A673 (cell line): Measurements from ENCODE around the gene CCHCR1. TPM values are rescaled to one million over a fixed set of nuclear protein-coding genes. Genes with fewer than 3 reads are reported as not detected.

ENCODE experiments used
- BruUV-seq: library from RNA; stranded (reverse); fragments of 400-500 nt; replicated peaks from 2 replicates; lab custom pipeline; 2021; lab: Mats Ljungman, UMichigan
- CTCF ChIA-PET: fragments of 300-600 bp; sonication (Branson Sonifier 250); formaldehyde crosslinking; loops from one replicate; lab custom pipeline; 2022; ENCODE audit warnings: antibody characterized with exemption; lab: Charles Lee
- POLR2A ChIA-PET: fragments of 300-600 bp; sonication (Branson Sonifier 250); formaldehyde crosslinking; loops from one replicate; lab custom pipeline; 2022; ENCODE audit warnings: antibody characterized with exemption; ENCODE audit not compliant: low non-redundant PET; lab: Charles Lee
- DNase-seq: peaks from one replicate; pipeline ENCODE4 v3.0.0-alpha.2; 2015; ENCODE audit warnings: low spot score
- H3K27ac ChIP-seq: fragments of 200-600 bp; sonication (generic); 2 replicates; pipeline ENCODE4 v1.5.1; 2016; ENCODE audit warnings: mixed run types, low read depth, mild to moderate bottlenecking, mixed read lengths, antibody characterized with exemption, low read length; ENCODE audit not compliant: poor library complexity, severe bottlenecking
- H3K27me3 ChIP-seq: fragments of 200-600 bp; sonication (generic); replicated peaks from 2 replicates; pipeline ENCODE4 v1.6.1; 2017; ENCODE audit warnings: mixed run types, low read depth, mild to moderate bottlenecking, mixed read lengths, antibody characterized with exemption, low read length; ENCODE audit not compliant: insufficient read depth, poor library complexity
- H3K36me3 ChIP-seq: fragments of 200-600 bp; sonication (generic); 2 replicates; pipeline ENCODE4 v1.6.1; 2016; ENCODE audit warnings: mixed run types, mild to moderate bottlenecking, mixed read lengths, antibody characterized with exemption, low read length; ENCODE audit not compliant: insufficient read depth, poor library complexity, severe bottlenecking
- H3K4me1 ChIP-seq: fragments of 200-600 bp; sonication (generic); 2 replicates; pipeline ENCODE4 v1.6.1; 2017; ENCODE audit warnings: mixed run types, mild to moderate bottlenecking, mixed read lengths, antibody characterized with exemption, low read length; ENCODE audit not compliant: insufficient read depth, poor library complexity, severe bottlenecking
- H3K4me3 ChIP-seq: fragments of 200-600 bp; sonication (generic); 2 replicates; pipeline ENCODE4 v1.5.1; 2016; ENCODE audit warnings: low read depth, mixed run types, mild to moderate bottlenecking, mixed read lengths, low read length; ENCODE audit not compliant: poor library complexity, severe bottlenecking
- H3K9me3 ChIP-seq: fragments of 200-600 bp; sonication (generic); 2 replicates; pipeline ENCODE4 v1.6.1; 2016; ENCODE audit warnings: mixed run types, low read depth, mild to moderate bottlenecking, mixed read lengths, antibody characterized with exemption, low read length; ENCODE audit not compliant: poor library complexity, severe bottlenecking
- EZH2 ChIP-seq: fragments of 200-600 bp; sonication (generic); IDR thresholded peaks from 2 replicates; pipeline ENCODE4 v1.6.1; 2017; ENCODE audit warnings: borderline replicate concordance, low read depth, mild to moderate bottlenecking, mixed read lengths, antibody characterized with exemption, low read length; ENCODE audit not compliant: poor library complexity, severe bottlenecking
- intact Hi-C: fragments of 100-400 bp; cut with micrococcal nuclease; formaldehyde crosslinking; loops from one replicate; pipeline ENCODE4 v1.10.0; 2022; ENCODE audit not compliant: unreplicated experiment
- total RNA-seq: library from RNA; stranded (reverse); gene quantifications from 2 replicates; pipeline ENCODE4 v1.2.3, GENCODE V29; 2021
- TF ChIP-seq, protein P1 (sequence below): fragments of 300-800, 200-600 bp; sonication (generic); conservative IDR thresholded peaks from 2 replicates; pipeline ENCODE4 v1.5.1; 2017; ENCODE audit warnings: low read depth, mild to moderate bottlenecking, antibody characterized with exemption, low read length, moderate library complexity, mixed read lengths

The CCHCR1 gene
- total RNA-seq, 1 experiment from 2014 or later, result 51.7 TPM

DNA sequence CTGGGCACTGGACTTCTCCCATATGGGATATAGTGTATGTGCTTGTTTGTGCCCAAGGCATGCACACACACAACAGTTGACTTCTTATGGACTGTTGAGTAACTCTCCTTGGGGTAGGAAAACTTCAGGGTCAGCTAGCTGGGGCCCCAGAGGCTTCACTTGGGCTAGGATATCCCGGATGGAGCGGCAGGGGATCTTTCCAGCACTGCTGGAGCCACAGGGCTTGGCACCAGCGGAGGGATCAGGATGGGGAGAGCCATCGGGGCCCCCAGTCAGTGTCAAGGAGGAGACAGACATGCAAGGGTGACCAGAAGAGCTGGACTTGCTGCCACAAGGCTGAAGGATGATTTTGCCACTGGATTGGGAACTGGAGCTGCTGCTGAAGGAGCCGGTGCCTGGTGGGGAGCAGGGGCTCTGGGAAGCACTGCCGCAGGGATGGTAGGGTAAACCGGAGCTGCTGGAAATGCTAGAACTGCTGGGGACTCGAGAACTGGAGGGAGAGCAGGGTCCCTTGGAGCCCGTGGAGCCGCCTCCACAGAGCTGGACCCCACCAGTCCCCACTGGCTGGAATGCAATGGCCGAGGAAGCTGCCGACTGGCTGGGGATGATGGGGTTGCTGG is 41.6 kb downstream of the CCHCR1 start:
- CTCF ChIA-PET, result interaction anchor here (1.5 kb wide), 1 partner anchor 29 kb away, joined by 5 read pairs; no protein-coding TSS in a partner anchor
- POLR2A ChIA-PET, result no interaction called here
- Histone ChIP-seq H3K4me1 (peaks cover 6% of the 10 kb centered on the region), H3K9me3 (no peaks in the 10 kb centered on the region), H3K27me3 (no peaks in the 10 kb centered on the region), H3K36me3 (no peaks in the 10 kb centered on the region), H3K4me3 (no peak overlapping the region), H3K27ac (no peak overlapping the region)
- BruUV-seq, result no TSS peak
- intact Hi-C loops, result no loop called here
- no peak for TF ChIP-seq EZH2
- TF ChIP-seq, protein P1, sequence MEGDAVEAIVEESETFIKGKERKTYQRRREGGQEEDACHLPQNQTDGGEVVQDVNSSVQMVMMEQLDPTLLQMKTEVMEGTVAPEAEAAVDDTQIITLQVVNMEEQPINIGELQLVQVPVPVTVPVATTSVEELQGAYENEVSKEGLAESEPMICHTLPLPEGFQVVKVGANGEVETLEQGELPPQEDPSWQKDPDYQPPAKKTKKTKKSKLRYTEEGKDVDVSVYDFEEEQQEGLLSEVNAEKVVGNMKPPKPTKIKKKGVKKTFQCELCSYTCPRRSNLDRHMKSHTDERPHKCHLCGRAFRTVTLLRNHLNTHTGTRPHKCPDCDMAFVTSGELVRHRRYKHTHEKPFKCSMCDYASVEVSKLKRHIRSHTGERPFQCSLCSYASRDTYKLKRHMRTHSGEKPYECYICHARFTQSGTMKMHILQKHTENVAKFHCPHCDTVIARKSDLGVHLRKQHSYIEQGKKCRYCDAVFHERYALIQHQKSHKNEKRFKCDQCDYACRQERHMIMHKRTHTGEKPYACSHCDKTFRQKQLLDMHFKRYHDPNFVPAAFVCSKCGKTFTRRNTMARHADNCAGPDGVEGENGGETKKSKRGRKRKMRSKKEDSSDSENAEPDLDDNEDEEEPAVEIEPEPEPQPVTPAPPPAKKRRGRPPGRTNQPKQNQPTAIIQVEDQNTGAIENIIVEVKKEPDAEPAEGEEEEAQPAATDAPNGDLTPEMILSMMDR, result no peak
- no peak for DNase-seq

- H3K4me1 ChIP-seq, result peaks cover 6% of the 10 kb centered on the region
- no TSS peak for BruUV-seq
- ChIA-PET POLR2A (no interaction called here), CTCF (no interaction called here)
- no peaks in the 10 kb centered on the region for H3K9me3 ChIP-seq
- peak; percentile 64 for DNase-seq
- no peaks in the 10 kb centered on the region for H3K27me3 ChIP-seq
- no peaks in the 10 kb centered on the region for H3K36me3 ChIP-seq
- intact Hi-C loops, result no loop called here
- TF ChIP-seq EZH2, result no peak
- TF ChIP-seq, protein P1, result peak; percentile 54
- H3K27ac ChIP-seq, result no peak overlapping the region
- no peak overlapping the region for H3K4me3 ChIP-seq
These were observed 42.4 kb downstream of the CCHCR1 start for GRCh38 chr6:31114970-31115849.

GRCh38 chr6:31114541-31114878 is 43.1 kb downstream of the CCHCR1 start, which contains the start of gene PSORS1C1:
Gene PSORS1C1 (plus strand): TSS chr6:31114800. CDS start chr6:31129633, 14,833 bp downstream.
- no peak within 1 kb of the TSS for H3K4me3 ChIP-seq
- intact Hi-C loops, result no loop called here
- no peaks in the 10 kb centered on the region for H3K9me3 ChIP-seq
- H3K27me3 ChIP-seq, result no peaks in the 10 kb centered on the region
- no TSS peak for BruUV-seq
- H3K4me1 ChIP-seq, result peaks cover 6% of the 10 kb centered on the region
- no peak for DNase-seq
- no peaks in the 10 kb centered on the region for H3K36me3 ChIP-seq
- CTCF ChIA-PET, result no interaction called here
- no peak within 1 kb of the TSS for H3K27ac ChIP-seq
- TF ChIP-seq, protein P1, result no peak
- no peak for TF ChIP-seq EZH2
- POLR2A ChIA-PET, result no interaction called here
